Activated CD8-positive, alpha-beta memory T cell treated with anti-CD3 and anti-CD28 coated beads for 4 hours (primary cell): ENCODE data around the gene ATP5PD.

Source experiments
- DNase-seq, 2 donors: peaks; one replicate each; pipeline ENCODE4 v3.0.0-alpha.2; 2020; ENCODE audit warnings: low read depth in 2 of 2

The ATP5PD gene

DNA sequence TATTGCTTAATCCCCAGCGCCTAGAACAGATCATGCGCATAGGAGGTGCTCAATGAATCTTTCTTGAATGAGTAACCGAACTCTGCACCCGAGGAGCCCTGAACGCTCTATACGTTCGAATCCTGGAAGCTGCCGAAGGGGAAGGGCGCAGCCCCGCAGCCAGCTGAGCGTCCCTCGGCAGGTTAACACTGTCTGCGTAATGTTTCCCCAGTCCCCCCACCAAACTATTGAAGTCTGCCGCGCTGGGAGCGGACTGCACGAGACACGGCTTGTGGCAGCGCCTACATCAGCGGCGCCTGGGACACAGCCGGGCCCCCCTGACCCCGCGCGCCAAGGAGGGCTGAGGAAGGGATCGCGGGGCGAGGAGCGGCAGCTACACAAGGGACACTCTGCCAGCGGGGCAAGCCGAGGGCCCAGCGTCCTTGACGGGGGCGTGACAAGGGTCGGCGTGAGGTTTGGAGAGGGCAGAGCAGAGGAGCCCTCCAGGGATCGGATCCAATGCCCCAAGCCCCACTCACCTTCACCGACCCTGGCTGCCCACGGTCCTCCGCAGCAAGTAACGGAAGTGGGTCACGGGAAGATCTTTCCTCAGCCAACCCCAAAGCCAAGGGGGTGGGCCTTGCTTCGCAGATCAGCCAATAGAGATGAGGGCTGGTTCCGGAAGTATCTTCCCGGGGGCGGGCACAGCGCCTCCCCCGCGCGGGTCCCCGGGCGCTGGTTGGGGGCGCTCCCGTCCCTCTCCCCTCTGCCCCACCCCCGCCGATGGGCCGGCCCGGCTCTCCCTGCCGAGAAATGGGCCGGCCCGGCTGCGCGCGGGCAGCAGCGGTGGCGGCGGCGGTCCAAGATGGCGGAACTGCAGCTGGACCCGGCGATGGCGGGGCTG lies at the start of gene ATP5PD, which contains the start of gene KCTD2:
ATP5PD (minus strand) TSS at position 563 of the 883 bp plus-strand sequence. CDS start 4,319 bp downstream, outside the sequence.
KCTD2 (plus strand) TSS at position 819 of the 883 bp plus-strand sequence; CDS start at position 845, 26 bp downstream.
- peak; percentile 89 to 92 for DNase-seq

DNA sequence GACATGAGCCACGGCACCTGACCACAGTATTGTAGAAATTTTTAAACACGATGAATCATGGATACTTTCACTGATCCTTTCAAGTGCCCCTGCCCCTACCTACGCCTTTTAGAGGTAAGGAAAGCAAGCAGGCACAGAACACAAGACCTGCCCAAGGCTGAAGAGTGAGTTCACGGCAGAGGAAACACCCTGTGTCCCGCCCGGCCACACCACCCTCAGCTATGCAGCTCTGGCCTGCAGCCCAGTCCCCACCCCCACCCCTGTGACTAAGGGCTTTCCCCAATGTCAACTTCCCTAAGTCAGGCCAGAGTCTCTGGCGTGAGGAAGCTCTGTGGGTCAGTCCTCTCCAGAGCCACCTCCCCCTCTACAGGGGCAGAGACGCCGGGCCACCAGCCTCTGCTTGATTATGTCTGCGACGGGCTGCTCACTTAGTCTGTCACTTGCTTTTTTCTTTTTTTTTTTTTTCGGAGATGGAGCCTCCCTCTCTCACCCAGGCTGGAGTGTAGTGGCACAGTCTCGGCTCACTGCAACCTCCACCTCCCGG lies 49.4 kb upstream of the ATP5PD start:
- no peak for DNase-seq

- no peak for DNase-seq
Observed at GRCh38 chr17:75094871-75095399, 48.2 kb upstream of the ATP5PD start.

DNA sequence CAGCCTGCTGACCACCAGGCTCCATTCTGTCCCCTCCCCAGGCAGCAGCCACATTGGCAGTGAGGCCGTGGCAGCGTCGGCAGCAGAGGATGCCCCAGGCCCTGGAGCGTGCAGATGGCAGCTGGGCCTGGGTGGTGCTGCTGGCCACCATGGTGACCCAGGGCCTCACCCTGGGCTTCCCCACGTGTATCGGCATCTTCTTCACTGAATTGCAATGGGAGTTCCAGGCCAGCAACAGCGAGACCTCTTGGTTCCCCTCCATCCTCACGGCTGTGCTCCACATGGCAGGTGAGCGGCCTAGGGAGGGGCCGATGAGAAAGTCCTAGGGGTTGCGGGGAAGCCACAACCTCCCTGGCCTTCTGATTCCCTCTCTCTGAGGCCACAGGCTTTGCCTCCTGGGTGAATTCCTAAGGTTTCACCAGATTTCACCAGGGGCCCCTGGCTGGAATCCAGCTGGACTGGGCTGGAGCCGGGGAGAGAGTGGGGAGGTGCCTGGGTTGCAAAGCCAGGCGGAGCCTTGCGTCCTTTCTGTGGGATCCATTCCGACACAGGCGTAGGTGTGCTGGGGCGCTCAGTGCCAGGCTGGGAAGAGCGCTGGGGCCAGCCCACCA lies 46.9 kb upstream of the ATP5PD start:
- no peak for DNase-seq

DNA sequence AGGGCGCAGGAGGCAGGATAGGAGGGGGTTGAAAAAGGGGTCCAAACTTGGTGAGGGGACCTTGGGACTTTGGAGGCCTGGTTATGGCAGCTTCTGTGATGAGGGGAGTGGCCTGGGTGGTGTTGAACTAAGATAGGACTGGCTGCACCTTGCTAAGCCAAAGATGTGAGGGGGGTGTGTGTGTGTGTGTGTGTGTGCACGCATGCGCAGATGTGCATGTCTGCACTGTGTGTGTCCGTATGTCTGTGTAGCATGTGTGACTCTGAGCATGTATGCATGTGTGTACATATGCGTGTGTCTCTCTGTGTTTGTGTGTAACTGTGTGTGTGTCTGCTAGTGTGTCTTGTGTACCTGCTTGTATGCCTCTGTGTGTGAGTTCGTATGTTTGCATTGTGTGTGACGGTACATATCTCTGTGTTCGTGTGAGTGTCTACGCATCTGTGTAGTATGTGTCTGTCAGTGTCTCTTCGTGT lies 45.1 kb upstream of the ATP5PD start:
- DNase-seq = no peak

GRCh38 chr17:75090871-75091854 lies 44.4 kb upstream of the ATP5PD start:
- no peak for DNase-seq

DNA sequence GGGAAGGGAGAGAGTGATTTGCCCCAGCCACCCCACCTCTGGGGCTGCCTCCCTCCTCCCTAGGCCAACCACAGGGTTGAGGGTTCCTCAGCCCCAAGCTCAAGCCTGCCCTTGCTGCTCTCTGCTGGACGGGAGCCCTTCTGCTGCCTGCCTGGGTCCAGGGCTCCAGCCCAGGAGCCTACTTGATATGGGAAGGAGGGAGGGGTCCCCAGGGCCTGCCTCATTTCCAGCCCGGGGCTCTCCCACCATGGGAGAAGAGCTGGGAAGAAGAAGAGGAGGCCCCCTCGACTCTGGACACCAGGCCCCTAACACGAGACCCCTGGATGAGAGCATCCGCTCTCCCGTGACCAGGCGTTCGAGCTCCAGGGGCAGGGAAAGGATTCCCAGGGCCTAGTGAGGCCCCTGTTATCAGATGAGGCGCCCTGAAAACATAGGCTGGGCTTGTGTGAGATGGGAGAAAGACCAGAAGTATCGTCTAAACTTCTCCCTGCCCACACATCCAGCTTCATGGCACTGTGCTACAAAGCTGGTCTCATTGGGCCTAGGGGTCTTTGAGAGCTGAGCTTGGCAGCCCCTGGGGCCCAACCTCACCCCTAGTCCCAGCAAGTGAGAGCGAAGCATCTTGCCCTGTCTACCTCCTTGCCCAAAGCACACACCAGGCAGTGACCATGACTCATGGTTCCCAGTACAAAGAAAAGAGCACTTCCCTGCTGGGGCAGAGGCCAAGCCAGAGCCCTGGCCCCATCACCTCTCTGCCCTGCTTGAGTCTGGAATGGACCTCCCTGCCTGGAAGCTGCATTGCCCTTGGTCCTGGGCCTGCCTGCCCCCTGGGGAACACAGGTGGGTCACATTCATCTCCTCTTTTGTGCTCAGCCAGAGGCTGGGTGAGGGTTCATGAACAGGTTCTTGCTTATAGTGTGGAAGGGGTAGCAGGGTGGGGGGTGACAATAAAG lies 42.0 kb upstream of the ATP5PD start:
- no peak for DNase-seq

DNA sequence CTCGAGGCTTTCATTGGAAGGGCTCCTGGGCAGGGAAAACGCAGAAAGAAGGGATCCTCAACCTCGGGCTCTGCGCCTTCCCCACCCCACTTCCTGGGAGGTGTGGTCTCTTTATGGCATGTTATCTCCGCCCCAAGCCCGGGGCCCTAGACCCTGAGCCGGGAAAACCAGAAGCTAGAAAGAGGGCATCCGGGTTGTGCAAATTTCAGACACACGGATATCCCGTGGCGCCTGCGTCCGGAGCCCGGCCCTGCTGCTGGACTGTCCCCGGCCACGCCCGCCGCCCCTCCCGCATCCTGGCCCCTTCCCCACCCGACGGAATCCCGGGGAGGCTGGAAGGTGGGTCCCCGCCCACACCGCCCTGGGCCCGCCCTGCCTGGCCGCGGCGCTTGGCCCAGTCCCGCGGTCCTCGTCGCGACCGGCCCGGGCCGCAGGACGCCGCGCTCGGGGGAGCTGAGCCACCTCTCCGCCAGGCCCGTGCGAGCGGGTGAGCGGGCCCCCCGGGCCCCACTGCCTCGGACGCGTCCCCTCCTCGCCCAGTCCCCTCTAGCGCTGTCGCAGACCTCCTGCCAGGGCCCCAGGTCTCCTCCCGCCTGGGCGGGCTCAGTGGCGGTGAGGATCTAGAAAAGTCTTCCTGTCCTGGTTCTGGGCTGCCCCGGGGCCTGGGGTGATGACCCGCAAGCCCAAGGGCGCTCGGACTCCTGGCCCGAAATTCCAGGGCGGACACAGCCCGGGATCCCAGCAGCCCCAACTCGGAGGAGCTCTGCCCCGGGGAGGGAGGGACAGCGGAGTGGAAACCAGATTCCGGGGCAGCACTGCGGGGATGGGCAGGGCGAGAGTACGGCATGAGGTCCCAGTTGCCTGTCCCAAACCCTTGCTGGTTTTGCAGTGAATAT lies 41.0 kb upstream of the ATP5PD start, which contains the start of gene SLC16A5:
SLC16A5 (plus strand) TSS at position 397 of the 896 bp plus-strand sequence. CDS start 5,683 bp downstream, outside the sequence.
- DNase-seq = no peak

DNA sequence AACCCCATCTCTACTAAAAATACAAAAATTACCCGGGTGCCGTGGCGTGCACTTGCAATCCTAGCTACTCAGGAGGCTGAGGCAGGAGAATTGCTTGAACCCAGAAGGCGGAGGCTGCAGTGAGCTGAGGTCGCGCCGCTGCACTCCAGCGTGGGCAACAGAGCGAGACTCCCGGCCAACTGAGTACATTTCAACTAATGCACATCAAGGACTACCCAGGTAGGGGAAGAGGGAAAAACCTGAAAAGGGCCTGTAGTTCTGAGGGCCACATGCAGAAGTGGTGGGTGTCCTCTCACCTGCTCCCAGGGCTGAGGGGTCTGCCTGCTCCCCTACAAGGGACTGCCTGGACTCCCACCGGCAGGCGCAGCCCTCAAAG lies 40.4 kb upstream of the ATP5PD start:
- no peak for DNase-seq

GRCh38 chr17:75086496-75087181 lies 39.9 kb upstream of the ATP5PD start:
- DNase-seq = no peak

GRCh38 chr17:75084039-75084660 lies 37.4 kb upstream of the ATP5PD start:
- no peak for DNase-seq

- DNase-seq = no peak
Observed at GRCh38 chr17:75082683-75083082, 35.9 kb upstream of the ATP5PD start.

DNA sequence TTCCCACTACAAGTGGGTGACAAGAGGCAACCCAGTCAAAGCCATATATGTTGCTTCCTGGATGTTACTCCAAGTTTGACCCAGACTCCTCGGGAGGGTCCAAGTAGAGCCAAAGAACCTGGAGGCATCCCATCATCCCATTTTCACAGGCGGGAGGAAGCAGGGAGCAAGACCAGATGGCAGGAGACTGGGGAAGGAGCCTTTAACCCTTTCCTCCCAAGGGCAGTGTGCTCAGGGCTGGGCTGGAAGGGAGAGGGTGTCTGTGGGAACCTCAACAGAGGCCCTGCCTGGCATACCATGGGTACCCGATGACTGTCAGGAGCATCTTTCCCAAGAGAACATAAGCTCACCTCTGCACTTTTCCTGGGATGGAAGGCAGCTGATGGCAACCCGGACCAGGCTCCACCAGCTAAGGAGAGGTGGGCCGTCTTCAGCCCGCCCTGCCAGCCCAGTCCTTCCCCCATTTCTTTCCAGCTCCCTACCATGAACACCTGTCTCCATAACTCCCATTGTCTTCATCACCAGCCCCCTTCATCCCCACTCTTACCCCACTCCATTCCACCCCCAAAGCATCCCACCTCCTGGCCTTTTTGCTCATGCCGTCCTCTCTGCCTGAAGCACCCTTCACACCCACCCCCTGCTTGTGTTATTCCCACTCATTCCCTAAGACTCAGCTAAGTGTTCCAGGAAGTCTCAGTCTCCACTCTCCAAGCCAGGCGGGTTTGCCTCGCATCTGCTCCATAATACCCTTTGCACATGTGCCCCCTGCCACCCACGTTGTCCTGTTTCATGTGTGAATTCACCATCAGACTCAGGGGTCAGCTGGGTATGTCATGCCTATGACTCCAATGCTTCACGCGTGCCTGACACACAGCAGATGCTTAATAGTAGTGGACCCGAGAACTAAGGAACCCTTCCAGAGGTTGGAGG lies 35.1 kb upstream of the ATP5PD start:
- DNase-seq = no peak

DNA sequence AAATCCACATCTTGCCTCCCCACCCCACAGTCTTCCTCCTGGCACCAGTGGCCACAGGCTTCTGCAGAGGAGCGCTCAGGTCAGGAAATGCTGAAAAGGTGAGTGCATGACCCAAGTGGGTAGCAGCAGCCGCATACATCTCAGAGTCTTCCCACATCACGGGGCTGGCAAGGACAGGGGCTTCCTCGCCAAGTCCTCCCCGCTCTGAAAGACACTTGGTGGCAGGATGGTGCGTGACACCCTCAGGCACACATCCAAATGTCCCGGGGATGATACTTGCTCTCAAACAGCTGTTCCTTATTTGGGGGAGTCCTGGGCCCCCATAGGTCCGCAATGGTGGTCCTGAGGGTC lies 32.2 kb upstream of the ATP5PD start:
- DNase-seq = no peak

DNA sequence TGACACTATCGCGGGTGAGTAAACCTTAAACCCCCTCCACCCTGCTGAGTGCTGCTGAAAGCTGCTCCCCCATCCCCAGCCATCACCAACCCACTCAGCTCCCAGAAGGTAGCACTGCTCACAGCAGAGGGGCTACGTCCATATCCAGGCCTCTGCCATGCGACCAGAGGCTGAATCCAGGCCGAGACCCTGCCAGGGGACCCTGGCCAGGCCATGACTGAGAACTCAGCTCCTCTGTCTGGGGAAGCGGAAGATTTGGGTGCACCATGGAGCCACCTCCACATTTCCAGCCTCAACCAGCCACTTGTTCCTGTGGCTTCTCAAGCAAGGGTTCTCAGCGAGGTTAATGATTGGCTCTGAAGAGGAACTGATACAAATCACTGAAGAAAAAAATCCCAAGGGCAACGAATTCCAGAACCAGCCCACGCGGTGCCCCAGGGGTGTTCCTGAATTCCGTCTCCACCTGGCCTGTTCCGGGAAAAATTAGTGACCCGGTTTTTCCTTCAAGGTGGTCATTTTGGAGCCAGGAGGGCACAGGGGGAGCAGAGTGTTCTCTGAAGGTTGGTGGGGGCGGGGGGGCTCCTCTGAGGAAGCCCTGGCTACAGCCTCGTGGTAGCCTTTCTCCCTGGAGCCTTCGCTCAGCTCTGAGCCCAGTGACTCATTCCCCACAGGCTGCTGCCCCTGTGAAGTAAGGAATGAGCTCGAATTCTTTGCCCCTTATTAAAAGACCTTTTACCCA lies 31.7 kb upstream of the ATP5PD start:
- DNase-seq = no peak
